NB4 (cell line): ENCODE results near the gene VEPH1.

Experiments used
- CTCF ChIP-seq: IDR thresholded peaks from one replicate; pipeline ENCODE4 v1.5.1; 2012; ENCODE audit warnings: low read depth, low read length
- MYC ChIP-seq: IDR thresholded peaks from 2 replicates; pipeline ENCODE4 v1.6.1; 2011; ENCODE audit warnings: low read depth, low read length
- POLR2A ChIP-seq: IDR thresholded peaks from 2 replicates; pipeline ENCODE4 v1.6.1; 2011; ENCODE audit warnings: mild to moderate bottlenecking; ENCODE audit not compliant: insufficient read length; ENCODE audit errors: extremely low read depth

- TF ChIP-seq CTCF (no peak), POLR2A (no peak), MYC (no peak)
These were observed 40.4 kb upstream of the VEPH1 start for GRCh38 chr3:157543501-157544035.
